ENCODE measurements around the gene CHPF.

CHPF gene

DNA sequence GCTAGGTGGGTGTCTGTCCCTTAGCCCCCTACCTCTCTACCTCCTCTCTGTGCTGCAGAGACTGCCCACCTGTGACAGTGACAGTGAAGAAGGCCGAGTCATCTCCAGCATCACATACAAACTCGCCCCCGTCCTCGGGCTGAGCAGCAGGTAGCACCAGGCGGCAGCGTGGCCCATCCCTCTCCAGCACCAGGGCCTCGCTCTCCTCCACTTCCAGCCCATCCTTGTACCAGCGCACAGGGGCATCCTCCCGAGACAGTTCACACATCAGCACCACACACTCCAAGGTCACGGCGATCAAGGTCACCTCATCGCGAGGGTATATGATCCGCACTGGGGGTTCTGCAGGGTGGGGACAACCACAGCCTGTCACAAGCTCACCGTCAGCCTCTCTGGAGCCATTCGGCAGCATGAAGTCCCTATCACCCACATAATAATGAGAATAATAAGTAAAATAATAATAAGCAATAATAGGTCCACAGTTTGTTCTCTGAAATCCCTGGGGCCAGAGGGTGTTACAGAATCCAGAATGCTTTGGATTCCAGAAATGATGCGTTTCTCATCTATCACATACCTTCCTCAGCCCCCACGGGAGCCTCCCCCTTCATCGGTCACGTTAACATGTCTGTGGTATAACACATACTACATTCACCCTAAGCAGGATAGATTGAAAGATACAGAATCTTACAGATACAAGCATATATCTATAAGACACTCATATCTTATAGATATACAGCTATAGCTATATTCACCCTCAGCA, 15.7 kb upstream of the CHPF start:
- H2BK120ac ChIP-seq (ENCODE audit: low read depth, low read length), result no peak overlapping the region
- no peak overlapping the region for H2AK5ac ChIP-seq (ENCODE audit: low read length)
- no peak overlapping the region for H3K23ac ChIP-seq (ENCODE audit: low read length)
- DNase-seq, result no peak
- no peaks in the 10 kb centered on the region for H3K36me3 ChIP-seq (ENCODE audit: control insufficient read depth, insufficient read depth, low read length)
- no peak overlapping the region for H3K4me2 ChIP-seq (ENCODE audit: low read length)
- no peak overlapping the region for H4K8ac ChIP-seq (ENCODE audit: low read depth, low read length)
- H2BK5ac ChIP-seq (ENCODE audit: low read length), result no peak overlapping the region
- no peaks in the 10 kb centered on the region for H3K79me1 ChIP-seq (ENCODE audit: low read length)
- H3K27ac ChIP-seq (ENCODE audit: low read depth, low read length), result no peak overlapping the region
- WGBS (ENCODE audit: extremely low coverage, insufficient coverage, low lambda C conversion rate), result no CpG with 5 or more reads among the region's 20 CpGs
- H4K5ac ChIP-seq (ENCODE audit: low read length), result no peak overlapping the region
- H3K4me3 ChIP-seq (ENCODE audit: low read length), result no peak overlapping the region
- H3K4ac ChIP-seq (ENCODE audit: low read depth, low read length), result no peak overlapping the region
- H2BK15ac ChIP-seq (replicated peaks; ENCODE audit: low read depth), result no peak overlapping the region
- H3K79me2 ChIP-seq (ENCODE audit: control insufficient read depth, insufficient read depth, low read length), result no peaks in the 10 kb centered on the region
- peaks cover 10% of the 10 kb centered on the region for H3K4me1 ChIP-seq (ENCODE audit: control insufficient read depth, low read depth, low read length)
- H3K9ac ChIP-seq (ENCODE audit: low read length), result no peak overlapping the region
- H3K18ac ChIP-seq (ENCODE audit: low read length), result no peak overlapping the region
- no peak overlapping the region for H3K56ac ChIP-seq (ENCODE audit: low read length)
- no peaks in the 10 kb centered on the region for H3K27me3 ChIP-seq (ENCODE audit: insufficient read depth, low read length, poor library complexity)

DNA sequence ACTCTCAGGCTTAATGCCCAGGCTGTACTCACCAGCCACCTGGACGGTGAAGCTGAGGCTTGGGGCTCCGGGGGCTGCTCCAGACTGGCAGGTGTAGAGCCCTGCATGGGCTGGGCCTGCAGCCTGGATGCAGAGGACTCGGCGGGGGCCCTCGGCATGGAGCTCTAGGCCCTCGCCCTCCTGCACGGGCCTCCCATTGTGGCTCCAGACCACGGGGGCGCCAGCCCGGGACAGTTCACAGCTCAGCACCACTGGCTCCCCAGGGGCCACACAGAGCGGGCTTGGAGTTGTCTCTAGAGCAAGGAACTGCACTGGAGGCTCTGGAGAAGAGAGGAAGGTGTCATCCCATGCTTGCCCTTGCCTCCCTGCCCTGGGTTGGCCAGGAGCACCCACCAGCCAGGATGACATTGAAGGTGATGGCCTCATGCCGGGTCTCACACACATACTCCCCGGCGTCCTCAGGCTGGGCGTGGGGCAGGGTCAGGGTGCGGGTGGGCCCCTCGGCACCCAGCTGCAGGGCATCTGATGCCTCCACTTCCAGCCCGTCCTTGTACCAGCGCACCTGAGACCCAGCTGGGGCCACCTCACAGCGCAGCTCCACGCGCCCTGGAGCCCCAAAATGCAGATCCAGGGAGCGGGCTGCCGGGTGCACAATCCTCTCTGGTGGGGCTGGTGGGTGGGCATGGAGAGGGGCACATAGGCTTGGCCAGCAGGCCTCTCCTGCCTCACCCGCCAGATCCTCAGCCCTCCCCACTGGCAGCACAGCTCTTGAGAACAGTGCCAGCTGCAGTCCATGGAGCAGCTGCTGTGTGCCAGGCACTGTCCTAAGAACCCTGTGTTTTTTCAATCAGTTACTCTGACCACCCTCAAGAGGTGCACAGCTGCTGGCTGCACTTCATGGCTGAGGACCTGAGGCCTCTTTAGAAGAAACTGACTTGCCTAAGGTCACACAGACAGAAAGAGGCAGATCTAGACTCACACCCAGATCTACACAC, 14.5 kb upstream of the CHPF start:
- H2AK5ac ChIP-seq (ENCODE audit: low read length), result no peak overlapping the region
- H3K4me2 ChIP-seq (ENCODE audit: low read length), result no peak overlapping the region
- H3K9ac ChIP-seq (ENCODE audit: low read length), result no peak overlapping the region
- WGBS (ENCODE audit: extremely low coverage, insufficient coverage, low lambda C conversion rate), result no CpG with 5 or more reads among the region's 25 CpGs
- no peak overlapping the region for H2BK5ac ChIP-seq (ENCODE audit: low read length)
- no peak overlapping the region for H3K4ac ChIP-seq (ENCODE audit: low read depth, low read length)
- H4K5ac ChIP-seq (ENCODE audit: low read length), result no peak overlapping the region
- H3K4me1 ChIP-seq (ENCODE audit: control insufficient read depth, low read depth, low read length), result peaks cover 11% of the 10 kb centered on the region
- no peak overlapping the region for H2BK120ac ChIP-seq (ENCODE audit: low read depth, low read length)
- H3K27ac ChIP-seq (ENCODE audit: low read depth, low read length), result no peak overlapping the region
- DNase-seq, result no peak
- H3K18ac ChIP-seq (ENCODE audit: low read length), result no peak overlapping the region
- H3K79me1 ChIP-seq (ENCODE audit: low read length), result no peaks in the 10 kb centered on the region
- H3K27me3 ChIP-seq (ENCODE audit: insufficient read depth, low read length, poor library complexity), result no peaks in the 10 kb centered on the region
- H3K4me3 ChIP-seq (ENCODE audit: low read length), result no peak overlapping the region
- no peak overlapping the region for H4K8ac ChIP-seq (ENCODE audit: low read depth, low read length)
- no peak overlapping the region for H3K23ac ChIP-seq (ENCODE audit: low read length)
- no peaks in the 10 kb centered on the region for H3K36me3 ChIP-seq (ENCODE audit: control insufficient read depth, insufficient read depth, low read length)
- H3K79me2 ChIP-seq (ENCODE audit: control insufficient read depth, insufficient read depth, low read length), result no peaks in the 10 kb centered on the region
- no peak overlapping the region for H2BK15ac ChIP-seq (replicated peaks; ENCODE audit: low read depth)
- H3K56ac ChIP-seq (ENCODE audit: low read length), result no peak overlapping the region

DNA sequence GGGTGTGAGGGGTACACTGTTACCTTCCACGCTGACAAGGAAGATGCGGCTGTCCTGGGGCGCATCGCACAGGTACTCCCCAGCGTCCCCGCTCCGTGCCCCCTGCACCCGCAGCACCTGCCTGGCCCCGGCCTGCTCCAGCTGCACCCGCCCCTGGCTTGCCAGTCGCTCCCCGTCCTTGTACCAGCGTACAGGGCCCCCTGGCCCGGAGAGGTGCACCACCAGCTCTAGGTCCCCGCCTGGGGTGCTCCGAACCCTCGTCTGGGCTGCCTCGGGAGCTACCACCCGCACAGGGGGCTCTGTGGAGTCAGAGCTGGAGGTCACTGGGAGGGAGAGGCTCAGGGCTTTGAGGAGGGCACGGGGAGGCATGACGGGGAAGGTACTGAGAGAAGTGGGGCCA, 13.7 kb upstream of the CHPF start:
- no peak overlapping the region for H3K4me3 ChIP-seq (ENCODE audit: low read length)
- H3K56ac ChIP-seq (ENCODE audit: low read length), result no peak overlapping the region
- H3K27ac ChIP-seq (ENCODE audit: low read depth, low read length), result no peak overlapping the region
- H3K23ac ChIP-seq (ENCODE audit: low read length), result no peak overlapping the region
- H3K18ac ChIP-seq (ENCODE audit: low read length), result no peak overlapping the region
- DNase-seq, result no peak
- no peak overlapping the region for H3K4ac ChIP-seq (ENCODE audit: low read depth, low read length)
- no peak overlapping the region for H4K5ac ChIP-seq (ENCODE audit: low read length)
- no CpG with 5 or more reads among the region's 21 CpGs for WGBS (ENCODE audit: extremely low coverage, insufficient coverage, low lambda C conversion rate)
- no peak overlapping the region for H2AK5ac ChIP-seq (ENCODE audit: low read length)
- H3K4me2 ChIP-seq (ENCODE audit: low read length), result no peak overlapping the region
- no peak overlapping the region for H2BK120ac ChIP-seq (ENCODE audit: low read depth, low read length)
- H3K4me1 ChIP-seq (ENCODE audit: control insufficient read depth, low read depth, low read length), result peaks cover 11% of the 10 kb centered on the region
- H3K79me1 ChIP-seq (ENCODE audit: low read length), result no peaks in the 10 kb centered on the region
- H2BK15ac ChIP-seq (replicated peaks; ENCODE audit: low read depth), result no peak overlapping the region
- no peak overlapping the region for H2BK5ac ChIP-seq (ENCODE audit: low read length)
- H3K27me3 ChIP-seq (ENCODE audit: insufficient read depth, low read length, poor library complexity), result no peaks in the 10 kb centered on the region
- H3K79me2 ChIP-seq (ENCODE audit: control insufficient read depth, insufficient read depth, low read length), result no peaks in the 10 kb centered on the region
- H3K36me3 ChIP-seq (ENCODE audit: control insufficient read depth, insufficient read depth, low read length), result no peaks in the 10 kb centered on the region
- H3K9ac ChIP-seq (ENCODE audit: low read length), result no peak overlapping the region
- H4K8ac ChIP-seq (ENCODE audit: low read depth, low read length), result no peak overlapping the region

DNA sequence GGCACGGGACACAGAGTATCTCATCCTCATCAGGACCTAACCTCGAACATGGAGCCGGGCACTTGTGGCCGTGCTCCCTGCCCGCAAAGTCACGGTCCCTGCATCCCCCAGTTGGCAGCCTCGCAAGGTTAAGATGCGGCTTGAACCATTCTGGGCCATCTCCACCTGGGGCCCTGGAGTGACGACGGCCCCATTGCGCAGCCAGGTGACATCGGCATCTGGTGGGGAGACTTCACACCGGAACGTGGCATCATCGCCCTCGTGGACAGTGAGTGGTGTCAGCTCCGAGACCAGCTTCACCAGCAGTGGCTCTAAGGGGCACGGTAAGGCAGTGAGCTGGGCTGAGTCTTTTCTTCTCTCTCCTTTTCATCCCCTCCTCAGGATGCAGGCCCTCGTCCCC, 12.8 kb upstream of the CHPF start:
- Histone ChIP-seq H3K23ac (ENCODE audit: low read length) (no peak overlapping the region), H3K4ac (ENCODE audit: low read depth, low read length) (no peak overlapping the region), H2BK5ac (ENCODE audit: low read length) (no peak overlapping the region), H2BK15ac (replicated peaks; ENCODE audit: low read depth) (no peak overlapping the region), H3K4me2 (ENCODE audit: low read length) (no peak overlapping the region), H4K5ac (ENCODE audit: low read length) (no peak overlapping the region), H3K79me1 (ENCODE audit: low read length) (no peaks in the 10 kb centered on the region), H3K27me3 (ENCODE audit: insufficient read depth, low read length, poor library complexity) (no peaks in the 10 kb centered on the region), H2AK5ac (ENCODE audit: low read length) (no peak overlapping the region), H2BK120ac (ENCODE audit: low read depth, low read length) (no peak overlapping the region), H3K4me1 (ENCODE audit: control insufficient read depth, low read depth, low read length) (peaks cover 7% of the 10 kb centered on the region), H3K27ac (ENCODE audit: low read depth, low read length) (no peak overlapping the region), H3K79me2 (ENCODE audit: control insufficient read depth, insufficient read depth, low read length) (no peaks in the 10 kb centered on the region), H3K56ac (ENCODE audit: low read length) (no peak overlapping the region), H3K36me3 (ENCODE audit: control insufficient read depth, insufficient read depth, low read length) (no peaks in the 10 kb centered on the region), H3K4me3 (ENCODE audit: low read length) (no peak overlapping the region), H3K18ac (ENCODE audit: low read length) (no peak overlapping the region), H3K9ac (ENCODE audit: low read length) (no peak overlapping the region), H4K8ac (ENCODE audit: low read depth, low read length) (no peak overlapping the region)
- DNase-seq, result no peak
- WGBS (ENCODE audit: extremely low coverage, insufficient coverage, low lambda C conversion rate), result no CpG with 5 or more reads among the region's 19 CpGs

DNA sequence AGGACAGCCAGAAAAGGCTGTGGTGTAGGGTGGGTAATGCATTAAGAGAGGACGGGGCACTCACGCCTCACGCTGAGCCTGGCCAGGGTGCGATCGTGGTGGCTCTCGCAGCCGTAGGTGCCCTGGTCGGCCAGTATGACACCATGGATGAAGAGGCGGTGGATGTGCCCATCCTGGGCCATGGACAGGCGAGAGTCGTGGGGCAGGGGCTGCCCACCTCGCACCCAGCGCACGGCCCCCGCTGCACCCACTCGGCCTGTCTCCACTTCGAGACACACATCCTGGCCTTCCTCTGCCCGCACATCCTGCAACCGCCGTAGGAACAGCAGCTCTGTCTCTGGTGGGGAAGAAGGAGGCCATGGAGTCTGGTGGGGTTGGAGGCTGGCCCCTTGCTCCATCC, 12.3 kb upstream of the CHPF start:
- Histone ChIP-seq H3K27ac (ENCODE audit: low read depth, low read length) (no peak overlapping the region), H3K27me3 (ENCODE audit: insufficient read depth, low read length, poor library complexity) (no peaks in the 10 kb centered on the region), H3K4me1 (ENCODE audit: control insufficient read depth, low read depth, low read length) (peaks cover 5% of the 10 kb centered on the region), H3K4me2 (ENCODE audit: low read length) (no peak overlapping the region), H3K18ac (ENCODE audit: low read length) (no peak overlapping the region), H2BK15ac (replicated peaks; ENCODE audit: low read depth) (no peak overlapping the region), H3K4me3 (ENCODE audit: low read length) (no peak overlapping the region), H2BK120ac (ENCODE audit: low read depth, low read length) (no peak overlapping the region), H4K5ac (ENCODE audit: low read length) (no peak overlapping the region), H3K56ac (ENCODE audit: low read length) (no peak overlapping the region), H2BK5ac (ENCODE audit: low read length) (no peak overlapping the region), H3K79me2 (ENCODE audit: control insufficient read depth, insufficient read depth, low read length) (no peaks in the 10 kb centered on the region), H2AK5ac (ENCODE audit: low read length) (no peak overlapping the region), H3K4ac (ENCODE audit: low read depth, low read length) (no peak overlapping the region), H3K23ac (ENCODE audit: low read length) (no peak overlapping the region), H3K79me1 (ENCODE audit: low read length) (no peaks in the 10 kb centered on the region), H3K9ac (ENCODE audit: low read length) (no peak overlapping the region), H3K36me3 (ENCODE audit: control insufficient read depth, insufficient read depth, low read length) (no peaks in the 10 kb centered on the region), H4K8ac (ENCODE audit: low read depth, low read length) (no peak overlapping the region)
- no CpG with 5 or more reads among the region's 20 CpGs for WGBS (ENCODE audit: extremely low coverage, insufficient coverage, low lambda C conversion rate)
- DNase-seq, result no peak
